HuH-7 (cell line): ENCODE results near the gene SCP2.
"Not testable (repeated sequence)": the region's sequence is repeated elsewhere in the genome, so short reads cannot be mapped to it uniquely, and the experiment has no call there.

Experiments
- DNase-seq: peaks from one replicate; pipeline ENCODE4 v3.0.0; 2011; ENCODE audit warnings: low spot score

SCP2 gene

GRCh38 chr1:52973841-52974240, 46.8 kb downstream of the SCP2 start:
- DNase-seq = no peak

DNA sequence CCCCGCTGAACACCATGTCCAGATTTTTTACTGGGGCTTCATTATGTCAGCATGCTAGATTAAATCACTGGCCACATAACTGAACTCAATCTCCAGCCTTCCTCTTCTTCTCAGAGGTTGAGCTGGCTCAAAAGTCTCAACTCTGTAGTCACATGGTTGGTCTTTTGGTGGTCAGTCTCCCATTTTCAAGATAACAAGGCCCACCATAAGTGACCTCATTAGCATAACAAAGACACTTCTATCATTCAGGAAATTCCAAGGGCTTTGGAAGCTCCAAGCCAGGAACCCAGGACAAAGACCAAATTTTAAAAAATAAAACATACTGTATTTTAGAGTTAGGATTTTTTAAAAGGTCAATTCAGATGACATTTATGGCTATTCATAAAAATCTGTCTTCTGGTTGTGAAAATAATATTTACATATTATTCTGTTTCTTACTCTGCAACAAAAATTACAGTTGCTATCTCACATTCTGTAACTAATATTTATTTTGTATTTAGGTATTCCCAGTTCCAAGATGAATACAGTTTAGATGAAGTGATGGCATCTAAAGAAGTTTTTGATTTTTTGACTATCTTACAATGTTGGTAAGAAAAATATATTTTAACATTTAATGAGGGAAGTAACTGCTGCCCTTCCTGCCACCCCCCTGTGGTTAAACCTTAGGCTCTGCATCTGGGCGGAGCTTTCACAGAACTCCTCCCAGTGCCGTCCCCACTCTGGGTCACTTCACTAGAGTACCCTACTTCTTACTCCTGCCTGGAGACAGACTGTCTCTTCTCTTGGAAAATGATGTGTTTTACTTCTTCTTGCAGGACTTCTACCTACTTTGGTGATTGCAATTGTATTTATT, 49.3 kb downstream of the SCP2 start:
- DNase-seq = no peak

DNA sequence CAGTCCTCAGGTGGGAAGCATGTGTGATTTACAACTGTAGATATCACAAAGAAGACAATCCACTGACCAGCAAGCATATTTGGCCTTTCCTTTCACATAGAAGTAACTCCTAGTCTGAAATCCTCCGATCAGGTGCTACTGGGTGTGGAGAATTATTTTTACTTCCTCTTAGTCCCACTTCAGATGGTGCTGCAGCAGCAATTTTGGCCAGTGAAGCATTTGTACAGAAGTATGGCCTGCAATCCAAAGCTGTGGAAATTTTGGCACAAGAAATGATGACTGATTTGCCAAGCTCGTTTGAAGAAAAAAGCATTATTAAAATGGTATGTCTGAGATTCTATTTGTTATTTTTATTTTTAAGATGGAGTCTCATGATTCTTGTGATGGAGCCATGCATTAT, 51.0 kb downstream of the SCP2 start:
- no peak for DNase-seq

DNA sequence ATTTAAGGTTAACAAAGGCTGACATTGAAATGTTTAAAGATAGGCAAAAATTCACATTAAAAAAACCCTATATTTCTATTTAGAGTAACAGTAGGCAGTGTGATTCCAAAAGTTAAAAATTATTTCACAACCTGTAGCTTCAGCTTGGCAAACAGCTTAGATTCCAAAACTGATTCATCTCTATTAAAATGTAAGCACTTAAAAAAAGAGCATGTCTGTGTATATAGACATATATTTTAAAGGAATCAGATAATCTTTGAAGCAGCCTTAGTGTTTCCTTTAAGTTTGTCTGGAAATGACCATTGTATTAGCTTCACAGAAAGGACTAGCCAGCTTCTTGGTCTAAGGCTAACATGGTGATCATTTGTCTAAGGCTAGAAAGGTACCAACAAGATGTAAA, 65.7 kb downstream of the SCP2 start:
- not testable (repeated sequence) for DNase-seq

GRCh38 chr1:52994656-52995055, 67.6 kb downstream of the SCP2 start:
- no peak for DNase-seq

DNA sequence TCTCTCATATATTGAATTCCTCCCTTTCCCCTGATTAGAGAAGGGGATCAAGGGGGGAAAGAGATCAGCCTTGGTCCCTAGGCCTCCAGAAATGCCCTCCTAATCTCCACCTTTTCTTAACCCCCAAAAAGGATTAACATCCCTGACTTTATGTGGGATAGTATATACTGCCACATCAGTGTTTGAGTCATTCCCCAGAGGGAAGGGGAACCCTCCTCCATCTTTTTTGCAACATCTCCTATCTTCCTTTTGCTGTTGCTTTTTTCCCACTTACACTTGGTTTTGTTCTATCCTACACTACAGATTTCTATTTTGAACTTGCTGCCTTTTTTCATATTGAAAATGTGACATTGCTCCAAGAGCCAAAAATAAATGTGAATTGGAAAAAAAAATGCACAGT, 69.6 kb downstream of the SCP2 start:
- DNase-seq = no peak

- DNase-seq = no peak
Observed at GRCh38 chr1:53001128-53001527, 74.1 kb downstream of the SCP2 start.

- not testable (repeated sequence) for DNase-seq
Observed at GRCh38 chr1:53006612-53007011, 79.5 kb downstream of the SCP2 start.

- DNase-seq = not testable (repeated sequence)
Observed at GRCh38 chr1:53010247-53010646, 83.2 kb downstream of the SCP2 start.

DNA sequence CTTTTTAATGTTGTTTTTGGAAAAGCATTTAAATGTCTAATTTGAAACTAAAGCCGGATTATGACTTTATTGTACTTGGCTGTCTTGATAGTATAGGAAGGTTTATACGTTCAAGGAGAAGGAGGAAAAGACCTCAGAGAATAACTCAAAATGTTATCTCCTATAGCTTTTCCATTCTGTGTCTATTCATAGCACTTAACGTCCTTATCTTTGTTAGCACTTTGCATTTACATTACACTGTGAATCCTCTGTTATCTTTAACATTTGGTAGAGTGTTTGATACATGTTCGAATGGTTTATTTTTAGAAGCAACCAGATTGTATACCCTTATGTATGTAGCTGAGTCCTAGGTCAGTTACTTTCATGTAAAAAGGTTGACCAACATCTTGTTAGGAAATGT, 84.1 kb downstream of the SCP2 start:
- DNase-seq = no peak

DNA sequence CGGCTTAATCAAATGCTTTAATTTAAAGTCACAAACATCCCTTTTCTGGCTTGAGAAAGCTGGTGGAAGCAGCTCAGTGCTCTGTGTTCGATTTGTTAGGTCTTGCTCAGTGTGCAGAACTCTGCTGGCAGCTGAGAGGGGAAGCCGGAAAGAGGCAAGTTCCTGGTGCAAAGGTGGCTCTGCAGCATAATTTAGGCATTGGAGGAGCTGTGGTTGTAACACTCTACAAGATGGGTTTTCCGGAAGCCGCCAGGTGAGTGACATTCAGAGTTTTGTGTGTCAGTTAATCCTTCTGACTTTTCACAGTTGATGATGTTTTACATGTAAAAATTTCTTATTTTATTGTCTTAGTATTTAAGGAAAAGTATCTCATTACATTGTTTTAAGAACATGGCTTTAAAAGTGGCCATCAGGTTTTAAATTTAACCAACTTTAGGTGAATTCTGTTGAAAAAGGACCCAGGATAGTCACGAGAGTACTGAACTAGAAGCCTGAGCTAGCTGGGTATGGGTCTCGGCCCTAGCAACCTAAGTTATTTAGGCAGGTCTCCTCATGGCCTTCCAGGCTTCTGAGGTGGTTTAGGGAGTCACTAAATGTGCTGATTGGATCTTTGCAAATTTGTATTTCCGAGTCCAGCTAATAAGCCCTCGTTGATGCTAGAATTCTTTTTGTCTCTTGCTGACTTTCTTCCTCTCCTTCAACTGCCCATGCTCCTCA, 87.9 kb downstream of the SCP2 start:
- DNase-seq = peak; percentile 67

DNA sequence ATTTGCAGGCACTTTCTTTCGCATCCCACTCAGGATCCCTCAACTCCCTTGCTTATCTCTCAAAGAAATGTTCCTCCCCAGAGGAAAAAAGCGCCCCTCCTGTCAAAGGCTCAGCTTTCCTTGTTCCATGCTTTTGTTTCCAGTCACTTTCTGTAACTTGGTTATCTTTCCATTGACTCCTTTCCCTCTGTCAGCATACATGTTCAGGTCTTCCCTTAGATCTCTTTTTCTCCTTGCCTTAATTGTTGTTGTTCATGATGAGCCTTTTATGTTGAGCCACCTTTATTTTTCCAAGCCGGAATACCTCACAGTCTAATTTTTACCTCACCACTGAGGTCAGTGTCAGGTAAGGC, 88.4 kb downstream of the SCP2 start:
- no peak for DNase-seq

DNA sequence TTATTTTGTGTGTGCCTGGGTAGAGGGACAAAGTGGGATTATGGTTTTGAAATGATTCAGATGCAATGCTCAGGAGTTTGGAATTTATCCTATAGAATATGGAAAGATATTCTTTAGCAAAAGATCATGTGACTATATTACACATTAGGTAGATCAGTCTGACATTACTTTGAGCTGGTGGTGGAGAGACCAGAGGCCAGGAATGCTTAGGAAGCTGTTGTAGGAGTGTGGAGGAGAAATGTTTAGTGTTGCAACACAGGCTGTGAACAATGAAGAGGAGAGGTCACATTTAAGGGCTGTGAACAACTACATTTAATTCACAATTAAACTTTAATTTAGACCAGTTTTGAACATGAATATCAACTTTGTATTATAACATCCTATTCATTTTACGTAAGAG, 89.6 kb downstream of the SCP2 start:
- no peak for DNase-seq

DNA sequence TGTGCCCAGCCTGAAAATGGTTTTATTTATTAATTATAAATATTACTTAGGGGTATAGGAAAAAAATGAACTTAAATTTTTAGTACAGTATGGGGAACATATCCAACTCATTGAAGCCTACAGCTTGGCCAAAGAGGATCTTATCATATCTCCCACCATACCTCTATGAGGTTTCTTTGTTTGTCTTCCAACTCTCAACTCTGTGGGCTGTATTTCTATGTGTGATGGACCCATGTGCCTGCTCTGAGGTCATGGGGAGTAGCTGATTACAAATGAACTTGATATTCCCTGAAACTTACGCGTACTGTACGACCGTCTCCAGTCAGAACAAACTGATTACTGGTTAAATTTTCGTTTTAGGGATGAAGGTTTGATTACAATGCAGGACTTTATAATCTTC, 93.5 kb downstream of the SCP2 start:
- DNase-seq = no peak

- DNase-seq = no peak
Observed at GRCh38 chr1:53022179-53022578, 95.1 kb downstream of the SCP2 start.

DNA sequence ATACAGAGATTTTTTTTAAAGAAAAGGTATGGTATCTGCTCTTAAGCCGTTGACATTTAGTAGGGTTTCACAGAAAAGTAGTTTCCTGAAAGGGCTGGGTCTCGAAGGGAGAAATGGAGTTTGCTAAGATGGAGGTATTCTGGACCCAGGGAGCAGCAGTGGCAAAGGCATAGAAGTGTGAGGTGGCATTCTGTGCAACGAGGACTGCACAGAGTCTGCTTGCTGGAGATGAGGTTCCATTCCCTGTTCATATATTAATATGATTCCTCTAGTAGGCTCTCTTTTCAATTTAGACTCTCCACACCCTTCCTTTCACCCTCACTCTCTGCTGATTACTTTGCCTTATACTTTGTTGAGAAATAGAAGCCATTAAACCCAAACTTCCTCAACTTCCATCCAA, 96.5 kb downstream of the SCP2 start:
- no peak for DNase-seq

- no peak for DNase-seq
Observed at GRCh38 chr1:53024117-53024516, 97.0 kb downstream of the SCP2 start.

DNA sequence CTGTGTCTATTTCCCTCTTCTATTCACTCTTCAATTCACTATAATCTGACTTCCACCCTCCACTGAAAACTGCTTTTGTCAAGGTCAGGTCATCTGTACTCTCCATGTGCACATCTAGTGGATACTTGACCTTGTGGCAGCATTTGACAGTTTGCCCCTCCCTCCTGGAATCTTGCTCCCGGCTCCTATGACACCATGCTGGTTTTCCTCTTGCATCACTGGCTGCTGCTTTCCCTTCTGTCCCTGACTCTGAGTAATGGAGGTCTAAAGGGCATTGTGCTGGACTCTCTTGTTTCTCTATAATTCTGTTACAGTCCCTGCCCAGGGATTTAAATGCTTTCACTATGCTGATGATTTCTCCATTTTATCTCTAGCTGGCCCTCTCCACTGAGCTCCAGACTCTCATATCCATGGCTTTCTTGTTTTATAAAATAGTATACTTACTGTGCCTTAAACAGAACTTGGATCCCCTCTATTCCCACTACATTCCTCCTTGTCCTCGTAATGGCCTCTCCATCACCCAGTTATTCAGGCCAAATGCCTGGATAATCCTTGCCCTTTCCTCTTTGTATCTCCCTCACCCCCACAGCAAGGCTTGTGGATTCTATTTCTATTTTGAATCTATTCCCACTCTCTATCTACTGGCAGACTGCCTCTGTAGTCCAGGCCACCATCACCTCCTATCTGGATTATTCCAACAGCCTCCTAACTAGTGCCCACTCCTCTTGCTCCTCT, 98.1 kb downstream of the SCP2 start:
- peak; percentile 70 for DNase-seq

- DNase-seq = no peak
Observed at GRCh38 chr1:53025769-53026112, 98.7 kb downstream of the SCP2 start.

DNA sequence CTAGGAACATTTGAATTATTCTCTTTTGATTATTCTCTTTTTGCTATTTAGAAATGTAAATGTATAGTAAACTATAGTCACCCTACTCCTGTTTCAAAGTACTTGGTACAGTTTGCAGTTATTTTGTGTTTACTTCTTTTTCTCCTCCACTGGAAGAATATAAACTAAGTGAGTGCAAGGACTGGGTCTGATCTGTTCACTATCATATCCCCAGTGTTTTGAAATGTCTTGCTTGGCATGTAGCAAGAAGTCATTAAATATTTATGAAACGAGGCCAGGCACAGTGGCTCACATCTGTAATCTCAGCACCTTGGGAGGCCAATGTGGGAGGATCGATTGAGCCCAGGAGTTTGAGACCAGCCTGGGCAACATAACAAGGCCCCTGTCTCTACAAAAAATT, 99.2 kb downstream of the SCP2 start:
- DNase-seq = no peak

- DNase-seq = no peak
Observed at GRCh38 chr1:53031732-53032131, 104.7 kb downstream of the SCP2 start.

GRCh38 chr1:53037159-53037558, 110.1 kb downstream of the SCP2 start:
- DNase-seq = no peak

DNA sequence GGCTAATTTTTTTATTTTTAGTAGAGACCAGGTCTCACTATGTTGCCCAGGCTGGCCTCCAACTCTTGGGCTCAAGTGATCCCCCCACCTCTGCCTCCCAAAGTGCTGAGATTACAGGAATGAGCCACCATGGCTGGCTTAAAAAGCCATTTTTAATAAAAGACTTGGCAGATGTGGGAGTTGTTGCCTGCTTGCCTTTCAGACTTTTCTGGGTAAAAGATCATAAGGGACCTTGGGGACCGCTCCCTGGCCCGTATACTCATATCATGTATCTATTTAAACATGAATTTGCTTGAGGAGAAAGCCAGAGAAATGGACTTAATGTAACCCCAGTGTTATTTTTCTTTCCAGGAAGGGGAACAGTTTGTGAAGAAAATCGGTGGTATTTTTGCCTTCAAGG, 111.5 kb downstream of the SCP2 start:
- no peak for DNase-seq
